HT-29 (cell line): ENCODE data around the gene PANK3. TPM values are rescaled to one million over a fixed set of nuclear protein-coding genes. Genes with fewer than 3 reads are reported as not detected.
"Not testable (repeated sequence)": the region's sequence is repeated elsewhere in the genome, so short reads cannot be mapped to it uniquely, and the experiment has no call there.

Source experiments
- DNase-seq: peaks from one replicate; pipeline ENCODE4 v3.0.0-alpha.2; 2015; ENCODE audit warnings: low spot score
- total RNA-seq: library from RNA; depleted of rRNA; stranded (reverse); fragments of >200 nt; shearing (Covaris generic); gene quantifications from 2 replicates; pipeline ENCODE4 v1.2.3, GENCODE V29; 2014; rRNA removed

The PANK3 gene
- total RNA-seq: 18.8 and 21.4 TPM in 2 replicates

GRCh38 chr5:168578538-168579487 is at the start of gene PANK3:
PANK3 (minus strand) TSS chr5:168579368; CDS start chr5:168579283, 85 bp downstream.
- DNase-seq: peak; percentile 68

GRCh38 chr5:168624850-168625364 is 45.7 kb upstream of the PANK3 start:
- DNase-seq: no peak

DNA sequence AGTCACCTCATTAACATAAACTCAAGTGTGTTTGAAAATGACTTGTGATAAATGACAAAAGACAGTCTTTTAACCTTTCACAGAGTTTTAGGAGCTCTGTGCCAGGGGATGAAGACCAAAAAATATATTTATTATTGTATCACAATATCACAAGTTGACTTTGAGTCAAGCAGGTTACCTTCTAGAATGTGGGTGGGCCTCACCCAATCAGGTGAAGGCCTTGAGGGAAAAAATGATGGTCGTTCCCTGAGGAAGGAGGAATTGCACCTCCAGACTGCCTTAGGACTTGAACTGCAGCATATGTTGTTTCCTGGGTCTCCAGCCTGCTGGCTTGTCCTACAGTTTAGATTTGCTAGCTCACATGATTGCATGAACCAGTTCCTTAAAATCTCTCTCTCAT is 41.6 kb upstream of the PANK3 start:
- no peak for DNase-seq

DNA sequence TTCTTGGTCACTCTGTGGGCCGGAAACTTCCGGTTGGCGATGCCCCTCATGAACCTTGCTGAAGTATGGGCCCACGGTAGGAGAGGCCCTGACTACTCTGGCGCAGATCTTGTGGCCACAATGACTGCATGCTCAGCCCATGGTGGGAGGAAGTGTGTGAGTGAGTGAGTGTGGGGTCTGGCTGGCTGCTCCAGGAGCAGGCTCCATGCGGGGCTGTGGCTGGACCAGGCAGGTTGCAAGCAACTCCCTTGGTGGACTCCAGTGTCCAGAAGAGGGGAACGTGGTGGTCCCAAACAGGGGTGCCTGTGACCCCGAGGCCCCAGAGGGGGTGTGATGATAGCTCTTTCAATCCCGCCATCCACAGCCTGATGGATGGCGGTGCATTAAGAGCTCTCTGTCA is 35.5 kb upstream of the PANK3 start:
- no peak for DNase-seq

- no peak for DNase-seq
These were observed 34.8 kb upstream of the PANK3 start for GRCh38 chr5:168613996-168614395.

- DNase-seq: no peak
These were observed 34.2 kb upstream of the PANK3 start for GRCh38 chr5:168613396-168613795.

DNA sequence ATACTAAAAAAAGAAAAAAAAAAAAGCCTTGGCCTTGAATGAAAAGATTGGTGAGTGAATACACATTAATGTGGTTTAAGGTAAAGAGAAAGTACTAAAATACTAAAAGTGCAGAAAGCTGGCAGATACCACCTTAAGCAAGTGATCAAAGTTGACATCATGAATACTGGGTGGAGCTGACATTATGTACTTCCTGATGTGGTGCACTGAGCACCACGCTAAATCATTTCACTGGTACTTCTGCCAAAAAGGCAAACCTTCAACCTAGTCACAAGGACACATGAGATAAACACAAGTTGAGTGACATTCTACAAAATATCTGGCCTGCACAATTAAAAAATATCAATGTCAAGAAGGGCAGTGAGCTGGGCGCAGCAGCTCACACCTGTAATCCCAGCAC is 33.8 kb upstream of the PANK3 start:
- peak; percentile 25 for DNase-seq

GRCh38 chr5:168612123-168612522 is 33.0 kb upstream of the PANK3 start:
- no peak for DNase-seq

DNA sequence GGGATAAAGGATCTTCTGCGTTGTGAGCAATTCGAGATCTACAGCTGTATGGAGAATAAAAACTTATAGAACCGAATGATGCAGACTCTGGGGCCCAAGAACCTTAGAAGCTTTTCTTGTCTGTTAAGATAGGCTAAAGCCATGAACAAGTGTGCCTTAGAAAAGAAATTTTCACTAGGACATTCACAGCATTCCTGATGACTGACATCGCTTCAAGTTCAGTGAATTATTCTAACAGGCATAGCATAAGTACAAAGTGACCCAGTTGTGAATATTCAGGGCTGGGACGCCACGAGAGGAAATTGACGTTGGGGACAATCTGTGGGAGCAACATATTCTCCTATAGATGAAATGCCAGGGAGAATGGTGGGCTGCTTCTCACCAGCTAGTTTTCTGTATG is 32.0 kb upstream of the PANK3 start:
- DNase-seq: no peak

DNA sequence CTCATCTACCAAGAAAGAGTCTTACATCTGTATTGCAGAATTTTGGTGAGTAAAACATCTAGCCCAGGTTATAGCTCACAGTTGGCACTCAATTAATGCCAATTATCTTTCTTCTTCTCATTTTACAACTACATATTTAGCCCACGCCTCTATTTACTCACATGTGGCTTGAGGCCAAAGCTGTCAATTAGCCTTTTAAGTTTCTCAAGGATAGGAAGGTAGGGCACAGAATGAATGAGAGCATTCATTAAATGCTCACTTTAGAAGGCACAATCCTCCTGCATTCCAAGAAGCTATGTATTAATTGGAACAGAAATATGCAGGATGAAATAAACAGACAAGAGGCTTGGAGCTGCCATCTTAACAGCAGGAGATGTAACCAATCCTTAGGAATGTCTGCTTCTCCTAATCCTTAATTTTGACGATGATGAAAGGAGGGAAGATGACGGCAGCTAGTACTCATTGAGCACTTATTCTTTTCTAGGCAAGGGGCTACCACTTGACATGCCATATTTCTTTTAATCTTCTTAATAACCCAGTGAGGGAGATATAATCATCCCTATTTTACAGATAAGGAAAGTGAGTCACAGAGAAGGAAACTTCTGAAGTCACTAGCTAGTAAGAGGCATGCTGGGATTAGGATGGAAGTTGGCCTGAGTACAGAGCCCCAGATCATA is 30.8 kb upstream of the PANK3 start:
- DNase-seq: no peak

DNA sequence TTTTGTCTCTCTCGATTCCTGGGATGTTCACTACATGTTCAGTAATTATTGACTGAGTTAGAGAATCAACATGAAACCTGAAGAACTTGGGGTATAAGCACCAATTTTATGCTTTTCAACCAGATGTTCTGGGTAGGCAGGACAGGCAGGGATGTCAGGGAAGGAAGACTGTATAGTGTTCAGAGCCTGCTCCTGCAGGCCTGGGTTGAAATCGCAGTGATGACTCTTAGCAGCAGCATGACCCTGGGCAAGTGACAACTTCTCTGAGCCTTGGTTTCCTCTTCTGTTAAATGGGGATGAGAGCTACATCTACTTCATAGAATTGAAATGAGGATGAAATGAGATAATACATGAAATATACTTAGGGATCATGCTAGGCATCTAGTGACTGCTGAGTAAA is 29.7 kb upstream of the PANK3 start:
- DNase-seq: no peak

DNA sequence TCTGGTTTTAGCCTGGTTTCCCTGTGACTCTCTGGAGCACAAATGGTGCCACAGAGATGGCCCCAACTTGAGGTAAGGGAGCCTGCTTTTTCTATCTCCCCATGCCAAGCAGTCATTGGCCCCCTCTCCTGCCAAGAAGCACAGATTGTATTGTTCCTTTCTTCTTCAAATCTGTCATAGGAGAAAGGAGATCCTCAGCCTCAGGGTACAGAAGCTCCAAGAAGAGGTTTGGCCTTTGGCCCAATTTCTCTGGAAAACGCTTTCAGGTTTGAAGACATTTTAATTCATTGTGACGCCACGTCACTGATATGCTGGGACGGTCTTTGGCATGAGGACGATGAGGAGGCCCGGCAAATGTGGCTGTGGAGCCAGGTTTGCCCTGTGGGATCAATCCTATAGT is 29.2 kb upstream of the PANK3 start:
- DNase-seq: no peak

GRCh38 chr5:168607946-168608345 is 28.8 kb upstream of the PANK3 start:
- no peak for DNase-seq

GRCh38 chr5:168606562-168606961 is 27.4 kb upstream of the PANK3 start:
- no peak for DNase-seq

DNA sequence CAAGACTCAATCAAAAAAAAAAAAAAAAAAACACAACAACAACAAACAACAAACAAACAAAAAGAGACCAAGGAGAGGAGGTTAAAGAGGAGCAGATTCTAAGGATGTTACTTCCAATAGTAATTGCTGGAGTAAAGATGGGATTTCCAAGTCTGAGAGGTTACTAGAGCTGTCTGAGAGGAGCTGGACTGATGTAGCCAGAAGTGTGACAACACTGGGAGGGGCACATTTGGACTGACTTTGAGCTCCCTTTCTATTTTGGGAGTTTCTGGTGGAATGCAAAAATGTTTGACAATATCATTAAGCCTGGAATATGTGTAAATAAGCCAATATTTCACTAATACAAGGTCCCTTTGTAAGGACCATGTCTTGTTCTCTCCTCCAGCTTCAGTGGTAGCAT is 25.3 kb upstream of the PANK3 start:
- DNase-seq: no peak

GRCh38 chr5:168603746-168604145 is 24.6 kb upstream of the PANK3 start:
- no peak for DNase-seq

DNA sequence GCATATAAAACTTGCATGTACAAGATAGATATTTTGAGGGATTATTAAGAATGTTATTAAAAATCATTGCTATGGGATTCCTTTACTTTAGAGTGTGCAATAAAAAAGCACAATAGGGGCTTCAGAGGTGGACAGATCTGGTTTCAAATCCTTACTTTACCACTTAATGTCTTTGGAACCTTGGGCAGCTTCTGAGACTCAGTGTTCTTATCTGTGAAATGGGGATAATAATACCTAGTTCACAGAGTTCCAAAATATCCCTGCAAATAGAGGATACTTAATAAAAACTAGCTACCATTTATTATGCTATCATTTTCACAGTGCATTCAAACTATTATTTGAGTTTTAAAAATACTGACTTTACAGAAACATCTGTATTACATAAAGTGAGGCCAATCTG is 23.3 kb upstream of the PANK3 start:
- DNase-seq: no peak

DNA sequence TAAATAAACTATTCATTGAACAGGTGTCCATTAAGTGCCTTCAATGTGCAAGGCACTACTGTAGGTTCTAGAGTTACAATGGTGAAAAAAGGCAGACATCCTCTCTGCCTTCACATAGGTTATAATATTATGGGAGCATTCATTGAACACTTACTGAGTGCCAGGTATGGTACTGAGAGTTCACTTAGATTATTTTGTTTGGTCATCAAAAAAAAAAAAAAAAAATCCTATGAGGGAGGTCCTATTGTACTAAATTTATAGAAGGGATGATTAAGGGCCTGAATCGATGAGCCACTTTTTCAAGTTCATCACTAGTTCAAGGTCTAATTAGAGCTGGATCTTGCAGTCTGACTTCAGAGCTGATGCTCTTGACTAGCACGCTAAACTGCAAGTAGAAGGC is 22.8 kb upstream of the PANK3 start:
- DNase-seq: no peak

DNA sequence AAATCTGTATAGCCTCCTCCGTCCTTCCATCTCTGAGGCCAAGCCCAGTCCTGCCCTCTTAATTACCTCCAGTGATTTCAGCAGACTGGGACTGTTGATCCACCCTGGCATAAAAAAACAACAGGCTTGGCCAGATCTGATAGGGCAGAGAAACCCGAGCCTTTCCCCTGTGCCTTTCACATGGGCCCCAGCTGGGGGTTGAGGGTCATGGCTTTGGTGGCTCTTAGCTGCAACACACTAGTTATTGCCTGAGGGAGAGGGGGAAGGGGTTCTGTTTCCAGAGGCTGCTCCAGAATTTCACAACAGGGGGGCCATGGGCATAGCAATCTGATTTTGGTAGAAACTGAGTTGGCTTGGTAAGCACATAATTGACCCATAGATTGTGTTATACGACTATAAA is 21.2 kb upstream of the PANK3 start:
- DNase-seq: no peak

- DNase-seq: no peak
These were observed 20.7 kb upstream of the PANK3 start for GRCh38 chr5:168599826-168600225.

GRCh38 chr5:168598639-168599038 is 19.5 kb upstream of the PANK3 start:
- no peak for DNase-seq

- no peak for DNase-seq
These were observed 17.8 kb upstream of the PANK3 start for GRCh38 chr5:168596927-168597326.

- DNase-seq: not testable (repeated sequence)
These were observed 17.0 kb upstream of the PANK3 start for GRCh38 chr5:168596122-168596521.
